Stimulated activated naive CD8-positive, alpha-beta T cell treated with anti-CD3 and anti-CD28 coated beads, Interleukin-15, Interleukin-2, amounts not matched to agents 100 ng/mL and 50 ng/mL, for 24 hours (primary cell): ENCODE results near the gene MS4A1.
A peak's percentile ranks its signal among the peaks of the same experiment; 100 is the strongest.
"Not testable (repeated sequence)": the region's sequence is repeated elsewhere in the genome, so short reads cannot be mapped to it uniquely, and the experiment has no call there.

Experiments used
- H3K27ac Mint-ChIP-seq: one replicate; pipeline ENCODE4 v1.8.0; 2021; ENCODE audit warnings: mild to moderate bottlenecking, mixed read lengths
- H3K27me3 Mint-ChIP-seq: one replicate; pipeline ENCODE4 v1.8.0; 2021; ENCODE audit warnings: mixed read lengths
- H3K36me3 Mint-ChIP-seq: one replicate; pipeline ENCODE4 v1.8.0; 2021; ENCODE audit warnings: low read depth, mixed read lengths
- H3K4me1 Mint-ChIP-seq: one replicate; pipeline ENCODE4 v1.8.0; 2021; ENCODE audit warnings: low read depth, mixed read lengths
- H3K4me3 Mint-ChIP-seq: one replicate; pipeline ENCODE4 v1.8.0; 2021; ENCODE audit warnings: mild to moderate bottlenecking, mixed read lengths
- H3K9me3 Mint-ChIP-seq: one replicate; pipeline ENCODE4 v1.8.0; 2021; ENCODE audit warnings: mixed read lengths

The MS4A1 gene

DNA sequence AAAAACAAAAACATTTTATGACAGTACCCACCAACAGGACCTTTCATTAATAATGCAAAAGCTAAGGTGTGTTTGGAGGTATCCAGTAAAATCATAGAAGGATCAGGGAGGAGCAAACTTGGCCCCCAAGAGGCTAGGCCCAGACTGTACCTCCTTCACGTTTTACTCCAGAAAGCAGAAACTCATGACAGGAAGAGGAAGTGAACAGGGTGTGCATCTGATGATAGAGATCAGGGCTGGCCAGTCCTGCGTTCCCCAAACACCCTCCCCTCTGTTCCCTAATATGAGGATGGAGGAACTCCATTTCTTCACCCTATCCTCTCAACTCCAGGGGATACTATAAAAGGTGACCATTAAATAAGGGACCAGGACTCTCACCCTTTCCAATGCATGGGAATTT, 26.7 kb downstream of the MS4A1 start:
- no peak overlapping the region for H3K27ac Mint-ChIP-seq
- peaks cover 9% of the 10 kb centered on the region for H3K27me3 Mint-ChIP-seq
- no peaks in the 10 kb centered on the region for H3K9me3 Mint-ChIP-seq
- H3K4me1 Mint-ChIP-seq, result peaks cover 20% of the 10 kb centered on the region
- no peaks in the 10 kb centered on the region for H3K36me3 Mint-ChIP-seq
- no peak overlapping the region for H3K4me3 Mint-ChIP-seq

DNA sequence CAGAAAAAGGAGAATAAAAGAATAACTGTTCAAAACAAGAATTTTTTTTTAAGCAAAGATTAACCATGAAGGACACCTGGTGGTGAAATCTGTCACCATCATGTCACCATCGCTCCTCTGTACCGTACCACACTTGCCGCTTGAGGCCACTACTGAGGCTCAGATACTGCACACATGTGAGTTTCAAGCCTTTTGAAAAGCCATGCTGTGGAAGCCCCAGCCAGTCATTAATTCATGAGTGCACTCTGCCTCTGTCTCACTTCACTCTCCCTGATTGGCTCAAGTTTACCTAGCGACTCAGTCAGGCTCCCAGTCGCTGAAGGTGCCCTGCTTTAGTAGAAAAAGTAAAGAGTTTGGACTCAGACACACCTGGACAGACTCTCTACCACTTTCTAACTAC, 30.3 kb downstream of the MS4A1 start:
- Mint-ChIP-seq H3K27me3 (no peaks in the 10 kb centered on the region), H3K4me3 (no peak overlapping the region), H3K36me3 (no peaks in the 10 kb centered on the region), H3K4me1 (peaks cover 12% of the 10 kb centered on the region), H3K27ac (no peak overlapping the region), H3K9me3 (no peaks in the 10 kb centered on the region)

DNA sequence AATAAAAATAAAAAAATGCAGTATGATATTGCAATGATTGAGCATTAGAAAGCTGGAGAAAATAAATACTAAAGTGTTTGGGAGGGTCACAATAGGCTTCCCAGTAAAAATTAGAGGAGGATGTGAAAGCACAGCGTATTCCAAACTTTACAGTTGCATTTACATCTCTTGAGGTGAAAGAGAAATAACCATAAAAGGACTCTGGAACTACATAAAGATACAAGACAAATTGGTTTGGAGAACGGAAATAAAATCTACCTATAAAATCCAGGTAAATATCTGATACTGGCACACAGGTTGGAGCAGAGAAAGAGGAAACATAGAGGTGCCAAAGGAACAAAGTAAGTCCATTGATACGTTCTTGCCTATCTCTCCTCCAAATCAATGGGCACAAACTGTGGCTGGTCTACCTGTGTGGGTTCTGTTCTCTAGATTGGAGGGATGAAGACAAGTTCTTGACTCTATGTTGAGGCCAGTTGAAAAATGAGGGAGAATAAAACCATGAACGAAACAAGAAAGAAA, 36.9 kb downstream of the MS4A1 start, which contains the start of gene MS4A12:
TSS of gene MS4A12 (plus strand) at position 291 of the 522 bp plus-strand sequence. CDS start 4,541 bp downstream, outside the sequence.
- H3K4me3 Mint-ChIP-seq, result no peak within 1 kb of the TSS
- peaks cover 23% of the 10 kb centered on the region for H3K27me3 Mint-ChIP-seq
- H3K4me1 Mint-ChIP-seq, result no peaks in the 10 kb centered on the region
- no peaks in the 10 kb centered on the region for H3K9me3 Mint-ChIP-seq
- no peaks in the 10 kb centered on the region for H3K36me3 Mint-ChIP-seq
- no peak within 1 kb of the TSS for H3K27ac Mint-ChIP-seq

DNA sequence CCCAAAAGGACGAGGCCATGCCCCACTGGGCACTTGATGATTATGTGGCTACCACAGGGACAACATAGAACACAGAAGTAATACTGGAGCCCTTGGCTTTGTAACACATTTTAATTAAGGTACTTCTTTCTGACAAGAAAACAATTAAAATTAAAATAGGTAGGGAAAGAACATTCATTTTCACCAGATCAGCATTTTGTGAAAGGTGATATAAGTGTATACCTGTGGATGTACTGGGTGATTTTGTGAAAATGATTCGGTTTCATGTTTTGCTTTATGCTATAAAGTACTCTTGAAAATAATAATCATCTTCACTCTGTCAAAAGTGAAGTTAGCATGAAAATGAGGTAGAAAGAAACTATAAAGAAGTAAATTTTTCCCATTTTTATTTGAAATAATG, 37.8 kb downstream of the MS4A1 start:
- no peaks in the 10 kb centered on the region for H3K9me3 Mint-ChIP-seq
- H3K27me3 Mint-ChIP-seq, result peaks cover 32% of the 10 kb centered on the region
- no peak overlapping the region for H3K27ac Mint-ChIP-seq
- H3K4me3 Mint-ChIP-seq, result no peak overlapping the region
- H3K4me1 Mint-ChIP-seq, result peaks cover 1% of the 10 kb centered on the region
- no peaks in the 10 kb centered on the region for H3K36me3 Mint-ChIP-seq

DNA sequence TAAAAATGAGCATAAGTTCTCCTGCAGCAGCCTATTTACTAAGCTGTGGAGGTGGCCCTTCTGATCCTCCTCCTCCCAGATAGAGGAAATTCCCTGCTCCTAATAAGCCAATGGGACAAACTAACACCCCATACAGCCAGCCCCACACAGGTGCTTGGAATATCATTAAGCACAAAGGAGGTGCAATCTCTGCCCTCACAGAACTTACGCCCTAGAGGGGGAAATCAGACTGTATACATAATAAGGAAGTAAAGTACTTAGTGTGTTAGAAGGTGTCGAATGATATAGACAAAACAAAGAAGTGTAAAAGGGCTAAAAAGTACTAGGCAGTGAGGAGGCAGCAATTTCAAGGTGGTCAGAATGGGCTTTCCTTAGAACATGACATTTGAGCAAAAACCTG, 42.8 kb downstream of the MS4A1 start:
- no peaks in the 10 kb centered on the region for H3K9me3 Mint-ChIP-seq

DNA sequence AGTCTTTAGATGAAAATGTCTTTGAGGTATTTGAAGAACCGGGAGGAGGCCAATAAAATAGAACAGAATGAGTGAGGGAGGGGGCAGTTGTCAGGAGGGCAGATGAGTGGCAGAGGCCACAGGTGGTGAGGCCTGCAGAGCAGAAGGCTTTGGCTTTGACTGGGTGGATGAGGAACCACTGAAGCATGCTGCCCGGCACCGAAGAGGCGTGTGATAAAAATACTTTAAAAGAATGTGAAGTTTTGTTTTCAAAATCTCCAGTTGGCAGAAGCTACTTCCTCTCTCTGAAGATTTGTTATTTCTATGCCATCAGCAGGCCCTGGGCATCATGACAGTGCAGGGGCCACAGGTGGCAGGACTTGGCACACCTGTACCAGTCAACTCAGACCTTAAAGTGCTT, 43.2 kb downstream of the MS4A1 start:
- Mint-ChIP-seq H3K4me1 (peaks cover 13% of the 10 kb centered on the region), H3K36me3 (no peaks in the 10 kb centered on the region), H3K27me3 (peaks cover 55% of the 10 kb centered on the region), H3K27ac (peak overlapping the region; percentile 14), H3K4me3 (no peak overlapping the region), H3K9me3 (no peaks in the 10 kb centered on the region)

More for the DNA sequence above, 42.8 kb downstream of the MS4A1 start:
- Mint-ChIP-seq H3K4me3 (no peak overlapping the region), H3K27ac (peak overlapping the region; percentile 14), H3K27me3 (peaks cover 55% of the 10 kb centered on the region), H3K4me1 (peaks cover 10% of the 10 kb centered on the region), H3K36me3 (no peaks in the 10 kb centered on the region)

DNA sequence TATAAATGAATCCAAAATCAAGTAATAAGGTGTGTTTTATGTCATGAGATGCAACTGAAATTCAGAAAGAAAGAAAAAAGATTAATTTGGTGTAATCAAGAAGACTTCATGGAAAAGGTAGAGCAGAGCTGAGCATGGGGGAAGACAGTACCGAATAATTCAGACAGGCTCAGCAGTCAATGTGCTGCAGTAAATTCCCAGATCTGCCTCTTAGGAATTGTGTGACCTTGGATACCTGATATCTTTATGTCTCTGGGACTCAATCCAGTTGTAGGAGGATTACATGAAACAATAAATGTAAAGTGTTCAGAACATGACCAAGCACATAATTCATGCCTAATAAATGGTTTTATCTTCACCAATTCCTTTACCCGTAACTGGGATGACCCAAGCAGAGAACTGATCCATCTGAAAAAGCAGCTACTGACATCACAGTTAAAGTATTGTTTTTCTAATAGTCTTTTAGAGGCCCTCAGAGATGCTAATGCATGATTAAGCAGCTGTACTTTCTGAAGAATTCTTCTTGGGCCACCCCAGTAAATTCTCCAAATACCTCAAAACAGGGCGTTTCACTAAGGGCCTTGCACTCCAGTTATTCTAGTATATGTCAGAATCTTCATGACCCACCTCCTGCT, 44.7 kb downstream of the MS4A1 start:
- peaks cover 49% of the 10 kb centered on the region for H3K27me3 Mint-ChIP-seq
- peak overlapping the region; percentile 24 for H3K27ac Mint-ChIP-seq
- H3K4me3 Mint-ChIP-seq, result no peak overlapping the region
- H3K4me1 Mint-ChIP-seq, result peaks cover 27% of the 10 kb centered on the region
- no peaks in the 10 kb centered on the region for H3K9me3 Mint-ChIP-seq
- H3K36me3 Mint-ChIP-seq, result no peaks in the 10 kb centered on the region

DNA sequence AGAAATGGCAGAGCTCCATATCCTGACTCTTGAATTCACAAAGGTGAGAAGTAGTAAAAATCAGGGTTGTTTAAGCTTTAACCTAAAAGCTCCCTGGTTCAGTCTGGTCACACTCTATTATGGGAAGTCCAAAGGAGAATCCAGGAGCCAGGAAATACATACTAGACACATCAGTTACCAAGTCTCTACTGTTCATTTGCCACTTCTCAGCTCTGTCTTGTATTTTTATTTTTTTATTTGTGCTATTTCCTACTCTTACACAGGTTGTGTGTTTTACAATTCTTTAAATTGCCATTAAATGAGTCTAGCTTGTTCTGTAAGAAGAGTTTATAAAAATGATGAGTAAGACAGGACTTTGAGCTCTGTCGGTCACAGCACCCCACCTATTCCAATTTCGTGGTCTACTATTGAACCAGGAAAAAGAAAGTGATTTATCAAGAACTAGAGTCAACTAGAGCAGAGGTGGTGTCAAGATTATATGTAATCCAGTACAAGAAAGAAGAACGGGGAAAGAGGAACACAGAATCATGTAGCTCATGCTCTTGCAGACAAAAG, 46.7 kb downstream of the MS4A1 start:
- H3K9me3 Mint-ChIP-seq, result no peaks in the 10 kb centered on the region
- H3K36me3 Mint-ChIP-seq, result no peaks in the 10 kb centered on the region
- H3K27ac Mint-ChIP-seq, result no peak overlapping the region
- peaks cover 60% of the 10 kb centered on the region for H3K27me3 Mint-ChIP-seq
- peaks cover 27% of the 10 kb centered on the region for H3K4me1 Mint-ChIP-seq
- no peak overlapping the region for H3K4me3 Mint-ChIP-seq

DNA sequence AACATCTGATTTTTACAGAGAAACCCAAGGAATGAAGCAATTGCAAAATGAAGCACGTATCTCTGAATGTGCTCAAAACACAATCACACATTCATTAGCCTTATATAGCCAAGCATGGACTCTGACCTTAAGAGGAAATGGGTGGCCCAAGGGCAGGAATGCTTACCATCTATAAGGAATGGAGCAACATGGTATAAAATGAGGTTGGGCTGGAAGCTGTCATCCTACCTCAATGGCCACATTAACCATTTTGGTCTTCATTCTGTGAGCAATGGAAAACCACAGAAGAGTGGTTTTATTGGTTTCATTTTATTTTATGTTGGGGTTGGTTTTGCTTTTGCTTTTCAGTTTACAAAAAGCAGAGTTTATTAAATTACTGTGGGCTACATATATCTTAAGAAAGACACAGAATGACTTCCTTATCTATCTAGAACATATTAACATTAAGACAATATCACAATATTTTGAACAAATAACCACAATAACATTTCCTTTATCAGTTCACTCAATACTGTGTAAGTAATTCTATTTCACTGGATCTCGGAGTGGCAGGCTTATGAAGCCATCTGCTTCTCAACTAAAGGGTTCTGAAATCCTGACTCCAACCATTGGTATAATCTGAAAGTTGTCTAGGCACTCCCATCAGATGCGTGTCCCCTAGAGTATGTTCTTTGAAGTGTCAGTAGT, 48.7 kb downstream of the MS4A1 start:
- Mint-ChIP-seq H3K27me3 (peaks cover 58% of the 10 kb centered on the region), H3K36me3 (no peaks in the 10 kb centered on the region), H3K4me1 (peaks cover 17% of the 10 kb centered on the region), H3K4me3 (peak overlapping the region; percentile 30), H3K27ac (peak overlapping the region; percentile 69), H3K9me3 (no peaks in the 10 kb centered on the region)

DNA sequence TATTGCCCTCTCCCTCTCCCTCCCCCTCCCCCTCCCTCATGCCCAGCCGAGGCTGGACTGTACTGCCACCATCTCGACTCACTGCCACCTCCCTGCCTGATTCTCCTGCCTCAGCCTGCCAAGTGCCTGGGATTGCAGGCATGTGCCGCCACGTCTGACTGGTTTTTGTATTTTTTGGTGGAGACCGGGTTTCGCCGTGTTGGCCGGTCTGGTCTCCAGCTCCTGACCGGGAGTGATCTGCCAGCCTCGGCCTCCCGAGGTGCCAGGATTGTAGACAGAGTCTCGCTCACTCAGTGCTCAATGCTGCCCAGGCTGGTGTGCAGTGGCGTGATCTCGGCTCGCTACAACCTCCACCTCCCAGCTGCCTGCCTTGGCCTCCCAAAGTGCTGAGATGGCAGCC, 54.0 kb downstream of the MS4A1 start:
- H3K4me3 Mint-ChIP-seq, H3K9me3 Mint-ChIP-seq, H3K36me3 Mint-ChIP-seq, H3K27ac Mint-ChIP-seq, H3K4me1 Mint-ChIP-seq: not testable (repeated sequence)
- H3K27me3 Mint-ChIP-seq, result peaks cover 52% of the 10 kb centered on the region

DNA sequence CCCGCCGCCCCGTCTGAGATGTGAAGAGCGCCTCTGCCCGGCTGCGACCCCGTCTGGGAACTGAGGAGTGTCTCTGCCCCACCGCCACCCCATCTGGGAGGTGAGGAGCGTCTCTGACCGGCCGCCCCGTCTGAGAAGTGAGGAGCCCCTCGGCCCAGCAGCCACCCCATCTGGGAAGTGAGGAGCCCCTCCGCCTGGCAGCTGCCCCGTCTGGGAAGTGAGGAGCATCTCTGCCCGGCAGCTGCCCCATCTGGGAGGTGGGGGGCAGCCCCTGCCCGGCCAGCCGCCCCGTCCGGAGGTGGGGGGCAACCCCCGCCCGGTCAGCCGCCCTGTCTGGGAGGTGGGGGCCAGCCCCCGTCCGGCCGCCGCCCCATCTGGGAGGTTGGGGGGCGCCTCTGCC, 54.6 kb downstream of the MS4A1 start:
- H3K27ac Mint-ChIP-seq, H3K4me3 Mint-ChIP-seq, H3K9me3 Mint-ChIP-seq, H3K36me3 Mint-ChIP-seq, H3K4me1 Mint-ChIP-seq: not testable (repeated sequence)
- H3K27me3 Mint-ChIP-seq, result peaks cover 52% of the 10 kb centered on the region

DNA sequence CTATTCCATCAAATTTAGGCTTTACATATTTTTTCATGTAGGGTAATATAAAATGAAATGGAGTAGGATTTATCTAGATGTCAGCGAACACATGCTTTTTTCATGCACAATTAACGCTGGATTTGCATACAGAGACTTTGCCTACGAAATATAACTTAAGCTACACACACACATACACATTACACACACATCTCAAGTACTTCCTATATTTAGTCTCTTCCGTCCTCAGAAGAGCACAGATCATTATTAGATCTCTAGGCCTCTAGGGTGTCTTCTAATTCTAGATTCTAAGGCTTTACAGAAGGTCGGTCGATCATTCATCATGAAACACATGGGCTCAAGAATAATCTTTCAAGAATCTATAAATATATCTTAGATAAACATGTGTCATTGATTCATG, 55.7 kb downstream of the MS4A1 start:
- Mint-ChIP-seq H3K27me3 (peaks cover 51% of the 10 kb centered on the region), H3K4me1 (no peaks in the 10 kb centered on the region), H3K36me3 (no peaks in the 10 kb centered on the region), H3K4me3 (no peak overlapping the region), H3K27ac (no peak overlapping the region), H3K9me3 (no peaks in the 10 kb centered on the region)

DNA sequence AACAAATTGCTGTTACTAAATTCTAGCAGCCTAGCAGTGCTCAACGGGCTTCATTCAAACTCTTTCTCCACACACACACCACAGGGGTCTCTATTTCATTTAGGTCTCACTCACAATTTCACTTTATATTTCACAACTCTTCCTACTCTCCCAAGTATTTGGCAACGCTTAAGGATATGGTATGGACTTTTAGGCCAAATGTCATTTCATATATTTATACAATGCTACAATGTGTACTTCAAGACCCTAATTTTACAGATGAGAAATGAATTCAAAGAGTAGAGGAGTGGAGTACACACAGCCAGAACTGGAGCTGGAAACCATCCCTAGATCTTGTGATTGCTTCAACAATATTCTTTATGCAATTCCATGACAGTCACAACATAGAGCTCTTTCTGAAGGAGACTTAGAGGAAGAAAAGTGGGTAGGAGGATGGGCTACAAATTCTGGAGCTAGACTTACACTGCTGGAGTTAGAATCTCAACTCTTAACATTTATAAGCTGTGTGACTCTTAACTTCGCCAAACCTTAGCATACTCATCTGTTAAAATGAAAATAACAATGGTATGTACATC, 57.1 kb downstream of the MS4A1 start:
- no peaks in the 10 kb centered on the region for H3K36me3 Mint-ChIP-seq
- H3K9me3 Mint-ChIP-seq, result no peaks in the 10 kb centered on the region
- H3K27me3 Mint-ChIP-seq, result peaks cover 44% of the 10 kb centered on the region
- H3K27ac Mint-ChIP-seq, result no peak overlapping the region
- H3K4me3 Mint-ChIP-seq, result no peak overlapping the region
- no peaks in the 10 kb centered on the region for H3K4me1 Mint-ChIP-seq

DNA sequence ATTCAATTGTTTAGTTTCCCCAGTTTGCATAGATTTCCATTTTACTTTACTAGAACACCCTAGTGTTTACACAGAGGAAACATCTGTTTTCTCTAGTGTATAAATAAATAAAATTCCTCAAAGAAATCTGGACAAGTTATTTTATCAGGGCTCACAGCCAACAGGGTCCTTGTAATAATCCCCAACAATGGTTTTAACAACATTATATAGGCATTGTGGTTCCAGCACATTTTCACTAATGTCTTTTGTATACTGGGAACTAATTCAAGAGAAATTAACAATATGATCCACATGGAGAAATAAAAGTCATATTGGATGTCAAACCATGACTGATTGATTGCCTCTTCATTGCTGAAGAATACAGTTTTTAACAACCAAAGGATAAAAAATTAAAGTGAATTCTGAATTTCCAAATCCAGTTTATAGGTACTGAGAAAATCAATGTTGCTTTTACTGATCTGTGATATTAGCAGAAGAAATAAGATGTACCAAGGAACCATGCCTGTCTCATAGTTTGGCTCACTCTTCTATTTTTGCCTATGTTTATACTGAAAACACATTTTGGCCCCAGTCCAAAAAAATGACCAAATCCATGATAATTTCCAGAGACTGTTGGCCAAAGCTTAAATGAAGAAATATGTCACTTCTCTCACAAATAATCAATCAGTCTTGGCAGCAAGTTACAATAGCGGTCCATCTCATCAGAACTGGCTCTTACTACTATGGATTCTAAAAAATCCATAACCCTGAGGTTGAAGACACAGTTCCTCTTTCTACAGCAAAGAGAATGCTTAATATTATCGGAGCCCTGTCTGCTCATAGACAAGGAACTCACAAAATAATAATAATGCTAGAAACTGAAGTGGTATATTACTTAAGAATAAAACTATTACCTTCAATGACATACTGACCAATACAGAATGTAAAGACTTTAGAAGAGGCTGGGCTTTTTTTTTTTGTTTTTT, 58.1 kb downstream of the MS4A1 start:
- Mint-ChIP-seq H3K4me1 (no peaks in the 10 kb centered on the region), H3K4me3 (no peak overlapping the region), H3K27me3 (peaks cover 40% of the 10 kb centered on the region), H3K36me3 (no peaks in the 10 kb centered on the region), H3K27ac (no peak overlapping the region), H3K9me3 (no peaks in the 10 kb centered on the region)
